ENCODE results near the gene ALPG.
A peak's percentile ranks its signal among the peaks of the same experiment; 100 is the strongest.
"Not testable (repeated sequence)": the region's sequence is repeated elsewhere in the genome, so short reads cannot be mapped to it uniquely, and the experiment has no call there.

Gene ALPG

GRCh38 chr2:232442431-232442830, 35.8 kb downstream of the ALPG start:
- DNase-seq: not testable (repeated sequence)

GRCh38 chr2:232443047-232443446, 36.4 kb downstream of the ALPG start:
- not testable (repeated sequence) for DNase-seq

DNA sequence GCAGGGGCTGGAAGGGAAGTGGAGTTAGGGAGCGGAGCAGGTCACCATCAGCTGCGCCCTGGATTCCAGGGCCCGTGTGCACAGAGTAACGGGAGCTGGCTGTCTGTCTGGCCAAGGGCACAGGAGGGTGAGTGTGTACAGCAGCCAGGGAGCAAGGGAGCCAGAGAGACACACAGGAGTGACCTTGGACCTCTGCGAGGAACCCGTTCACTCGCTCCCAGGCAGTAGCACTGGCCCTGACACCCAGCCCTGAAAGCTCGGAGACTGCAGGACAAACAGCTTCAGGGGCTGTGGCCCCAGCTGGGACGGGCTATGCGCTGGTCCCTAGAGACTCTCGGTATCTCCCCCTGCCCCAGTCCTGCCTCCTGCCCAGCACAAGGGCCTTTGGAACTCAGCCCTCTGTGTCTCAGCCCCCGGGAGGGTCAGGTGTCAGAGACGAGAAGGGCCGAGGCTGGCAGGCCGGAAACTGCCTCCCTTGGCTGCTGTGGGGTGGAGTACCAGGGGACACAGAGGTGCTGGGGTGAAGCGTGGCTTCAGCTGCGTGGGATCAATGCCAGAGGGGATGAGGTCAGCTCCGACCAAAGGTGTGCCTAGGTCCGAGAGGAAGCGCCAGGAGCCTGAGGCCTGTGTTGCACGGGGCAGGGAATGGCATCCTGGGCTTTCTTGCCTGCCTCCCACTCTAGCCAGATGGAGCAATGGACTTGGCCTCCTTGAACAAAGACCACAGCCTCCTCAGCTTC, 37.2 kb downstream of the ALPG start:
- not testable (repeated sequence) for DNase-seq

DNA sequence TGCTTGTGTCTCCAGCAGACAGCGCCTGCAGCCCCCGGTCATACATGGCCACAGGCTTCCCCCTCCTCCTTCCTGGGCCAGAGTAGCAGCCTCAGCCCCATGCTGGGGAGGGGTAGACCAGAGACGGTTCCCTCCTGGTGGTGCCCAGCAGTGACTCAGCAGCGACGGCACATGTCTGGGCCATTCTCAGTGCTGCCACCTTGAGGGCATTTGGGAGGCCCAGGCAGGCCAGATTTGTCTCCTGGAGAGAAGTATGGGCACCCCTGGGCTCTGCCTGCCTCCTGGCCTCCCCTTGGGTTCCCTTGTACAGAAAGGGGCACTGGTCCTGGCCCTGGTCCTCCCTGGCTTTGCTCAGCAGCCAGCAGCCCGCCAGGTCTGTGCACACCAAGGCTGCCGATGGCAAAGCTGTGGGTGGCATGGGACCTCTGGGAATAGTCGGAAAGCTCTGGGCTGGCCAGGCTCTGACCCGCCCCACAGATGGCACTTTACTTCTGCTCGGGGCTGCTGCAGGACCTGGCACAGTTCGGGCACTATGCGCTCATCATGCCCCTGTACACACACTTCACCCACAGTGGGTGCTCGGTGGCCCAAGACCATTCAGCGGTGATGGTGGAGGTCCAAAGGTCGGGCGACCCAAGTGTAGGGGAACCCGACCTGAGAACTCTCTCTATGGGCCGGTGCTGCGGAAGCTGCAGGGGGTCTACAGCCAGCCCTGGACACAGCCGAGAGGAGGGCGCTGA, 37.9 kb downstream of the ALPG start:
- peak; percentile 83 for DNase-seq

DNA sequence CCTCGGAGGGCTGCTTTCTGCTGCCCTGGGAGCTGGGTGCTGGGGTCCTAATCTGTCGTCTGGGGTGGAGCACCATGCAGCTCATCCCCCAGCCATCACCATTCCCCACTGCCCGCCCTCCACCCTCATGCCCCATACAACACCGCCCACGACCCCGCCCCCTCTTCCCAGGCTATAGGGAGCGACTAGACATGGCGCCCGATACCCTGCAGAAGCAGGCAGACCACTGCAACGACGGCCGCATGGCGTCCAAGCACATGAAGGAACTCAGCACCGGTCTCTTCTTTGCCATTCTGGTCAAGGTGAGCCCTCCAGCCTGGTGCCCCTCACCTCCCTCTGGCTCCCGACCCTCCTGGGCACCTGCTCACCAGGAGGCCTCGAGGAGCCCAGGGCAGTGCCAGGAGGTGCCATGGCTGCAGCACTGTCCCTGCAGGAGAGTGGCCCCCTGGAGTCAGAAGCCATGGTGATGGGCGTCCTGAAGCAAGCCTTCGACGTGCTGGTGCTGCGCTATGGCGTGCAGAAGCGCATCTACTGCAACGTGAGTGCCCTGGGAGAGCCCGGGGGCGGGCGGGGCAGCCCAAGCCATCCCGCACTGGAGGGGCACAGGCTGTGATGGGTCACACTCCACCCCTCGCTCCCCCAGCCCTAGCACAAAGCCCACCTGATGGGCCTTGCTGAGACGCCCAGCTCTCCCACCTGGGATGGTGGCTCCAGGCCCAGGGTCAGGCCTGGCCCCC, 38.7 kb downstream of the ALPG start:
- DNase-seq: not testable (repeated sequence)

- DNase-seq: not testable (repeated sequence)
These were observed 39.7 kb downstream of the ALPG start for GRCh38 chr2:232446266-232446777.

- DNase-seq: no peak
These were observed 40.5 kb downstream of the ALPG start for GRCh38 chr2:232447091-232447620.

DNA sequence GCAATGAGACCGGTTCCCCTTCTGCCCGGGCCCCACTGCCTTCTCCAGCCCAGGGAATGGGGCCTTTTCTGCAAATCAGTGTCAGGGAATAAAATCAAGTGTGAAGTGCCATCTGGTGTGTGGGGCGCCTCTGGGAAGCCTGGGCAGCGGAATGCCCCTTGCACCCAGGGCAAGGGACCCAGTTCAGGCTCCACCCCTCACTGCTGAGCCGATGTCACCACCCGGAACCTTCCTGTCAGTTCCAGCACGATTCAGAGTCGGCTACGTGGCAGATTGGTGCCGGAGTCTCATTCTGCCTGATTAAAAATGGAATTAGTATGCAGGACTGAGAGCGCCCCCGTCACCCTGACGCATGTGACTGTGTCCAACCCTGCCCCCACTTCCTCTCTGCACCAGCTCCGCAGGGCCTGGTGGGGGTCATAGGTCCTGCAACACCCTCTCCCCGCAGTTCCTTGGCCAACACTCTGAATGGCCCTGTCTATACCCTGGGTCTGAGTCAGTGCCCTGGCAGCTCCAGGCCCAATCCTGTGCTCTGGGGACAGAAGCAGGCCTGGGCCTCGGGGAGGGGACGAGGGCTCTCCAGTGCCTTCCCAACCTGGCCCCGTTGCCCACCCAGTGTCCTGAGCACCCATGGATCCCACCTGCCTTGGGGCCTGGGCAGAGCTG, 41.1 kb downstream of the ALPG start:
- no peak for DNase-seq

DNA sequence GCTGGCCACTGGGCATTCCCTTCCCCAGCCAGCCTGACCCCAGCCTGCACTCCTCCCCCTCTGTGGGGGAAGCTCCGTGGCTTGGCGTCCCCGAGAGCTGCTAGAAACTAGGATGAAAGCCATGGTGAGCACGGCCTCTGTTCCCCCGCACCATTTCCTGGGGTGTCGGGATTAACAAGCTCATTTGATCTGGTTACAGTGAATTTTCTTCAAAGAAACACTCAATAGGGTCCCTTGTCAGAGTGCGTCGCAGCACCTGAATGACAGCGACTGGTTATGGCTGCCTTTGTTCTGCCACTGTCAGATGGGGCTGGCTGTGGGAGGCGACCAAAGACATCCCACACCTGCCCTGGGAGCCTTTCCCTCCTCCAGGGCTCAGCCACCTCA, 41.7 kb downstream of the ALPG start:
- DNase-seq: no peak

GRCh38 chr2:232449964-232450363, 43.3 kb downstream of the ALPG start:
- no peak for DNase-seq

DNA sequence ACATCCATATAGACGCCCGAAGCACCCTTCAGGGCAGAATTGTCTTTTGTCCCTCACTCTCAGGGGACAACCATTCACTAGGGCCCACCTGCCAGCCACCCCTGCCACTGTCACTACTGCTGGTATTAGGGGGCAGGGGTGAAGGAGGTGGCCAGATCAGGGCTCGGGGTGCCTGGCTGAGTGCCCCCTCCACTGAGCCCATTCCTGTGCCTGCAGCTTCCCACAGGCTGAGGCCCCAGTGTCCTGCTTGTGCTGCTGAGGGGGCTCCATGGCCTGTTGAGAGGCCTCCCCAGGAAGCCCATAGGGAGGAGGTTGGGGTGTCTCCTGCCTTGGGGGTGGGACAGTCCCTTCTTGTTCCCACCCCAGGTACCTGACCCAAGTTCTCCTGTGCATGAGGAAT, 45.0 kb downstream of the ALPG start:
- DNase-seq: not testable (repeated sequence)

GRCh38 chr2:232454630-232455029, 48.0 kb downstream of the ALPG start:
- no peak for DNase-seq

DNA sequence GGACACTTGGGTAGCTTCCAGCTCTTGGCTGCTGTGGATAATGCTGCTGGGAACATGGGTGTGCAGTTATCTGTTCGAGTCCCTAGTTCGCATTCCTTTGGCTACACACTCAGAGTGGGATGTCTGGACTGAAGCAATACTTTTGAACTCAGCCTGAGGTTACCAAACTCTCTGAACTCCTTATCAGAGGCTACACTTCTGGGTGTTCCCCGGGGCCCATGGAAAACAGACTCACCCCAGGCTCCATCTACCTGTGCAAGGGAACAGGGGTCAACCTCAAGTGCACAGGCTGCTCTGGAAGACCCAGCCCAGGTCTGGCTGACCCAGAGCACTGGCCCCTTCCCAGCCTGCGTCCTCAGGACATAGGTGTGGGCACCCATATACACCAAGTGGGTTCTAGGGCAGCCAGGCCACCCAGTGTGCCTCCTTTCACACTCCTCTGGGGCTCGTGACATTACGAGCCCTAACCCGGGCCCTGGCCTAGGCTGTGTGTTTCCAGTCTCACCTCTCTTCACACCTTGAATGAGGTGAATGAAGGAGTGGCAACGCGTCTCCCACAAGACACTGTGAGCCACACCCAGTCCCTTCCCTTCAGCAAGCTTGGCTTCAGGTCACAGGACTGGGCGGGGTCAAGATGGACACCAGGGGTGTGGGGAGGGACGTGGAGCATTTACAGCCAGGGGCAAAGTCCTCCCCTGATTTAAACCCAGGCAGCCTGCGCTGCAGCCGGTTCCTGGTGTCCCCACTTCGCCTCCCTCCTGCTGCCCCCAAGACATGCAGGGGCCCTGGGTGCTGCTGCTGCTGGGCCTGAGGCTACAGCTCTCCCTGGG, 49.0 kb downstream of the ALPG start, which contains the start of gene ALPI:
TSS of gene ALPI (plus strand) at position 728 of the 830 bp plus-strand sequence. CDS start at position 775, 47 bp downstream.
- no peak for DNase-seq

GRCh38 chr2:232456296-232457120, 49.9 kb downstream of the ALPG start:
- DNase-seq: no peak

DNA sequence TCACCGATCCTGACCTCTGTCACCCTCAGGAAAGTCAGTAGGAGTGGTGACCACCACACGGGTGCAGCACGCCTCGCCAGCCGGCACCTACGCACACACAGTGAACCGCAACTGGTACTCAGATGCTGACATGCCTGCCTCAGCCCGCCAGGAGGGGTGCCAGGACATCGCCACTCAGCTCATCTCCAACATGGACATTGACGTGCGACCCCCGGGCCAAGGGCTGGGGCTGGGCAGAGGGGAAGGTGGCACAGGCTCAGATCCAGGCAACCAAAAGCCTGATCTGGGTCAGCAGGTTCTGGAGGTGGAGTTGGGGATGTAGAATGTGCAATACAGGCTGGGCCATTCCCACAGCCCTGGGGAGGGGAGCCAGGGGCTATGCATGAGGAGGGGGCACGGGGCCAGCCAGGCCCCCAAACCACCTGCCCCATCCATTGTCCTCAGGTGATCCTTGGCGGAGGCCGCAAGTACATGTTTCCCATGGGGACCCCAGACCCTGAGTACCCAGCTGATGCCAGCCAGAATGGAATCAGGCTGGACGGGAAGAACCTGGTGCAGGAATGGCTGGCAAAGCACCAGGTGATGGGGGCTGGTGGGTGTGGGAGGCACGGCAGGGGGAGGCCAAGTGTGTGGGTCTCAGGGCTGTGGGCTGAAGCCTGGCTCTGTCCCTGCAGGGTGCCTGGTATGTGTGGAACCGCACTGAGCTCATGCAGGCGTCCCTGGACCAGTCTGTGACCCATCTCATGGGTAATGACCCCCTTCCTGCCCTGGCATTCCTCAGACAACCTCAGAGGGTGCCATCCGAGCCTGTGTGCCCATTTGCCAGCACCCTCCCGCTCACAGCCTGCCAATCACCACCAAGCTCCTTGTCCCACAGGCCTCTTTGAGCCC, 50.7 kb downstream of the ALPG start:
- DNase-seq: no peak

DNA sequence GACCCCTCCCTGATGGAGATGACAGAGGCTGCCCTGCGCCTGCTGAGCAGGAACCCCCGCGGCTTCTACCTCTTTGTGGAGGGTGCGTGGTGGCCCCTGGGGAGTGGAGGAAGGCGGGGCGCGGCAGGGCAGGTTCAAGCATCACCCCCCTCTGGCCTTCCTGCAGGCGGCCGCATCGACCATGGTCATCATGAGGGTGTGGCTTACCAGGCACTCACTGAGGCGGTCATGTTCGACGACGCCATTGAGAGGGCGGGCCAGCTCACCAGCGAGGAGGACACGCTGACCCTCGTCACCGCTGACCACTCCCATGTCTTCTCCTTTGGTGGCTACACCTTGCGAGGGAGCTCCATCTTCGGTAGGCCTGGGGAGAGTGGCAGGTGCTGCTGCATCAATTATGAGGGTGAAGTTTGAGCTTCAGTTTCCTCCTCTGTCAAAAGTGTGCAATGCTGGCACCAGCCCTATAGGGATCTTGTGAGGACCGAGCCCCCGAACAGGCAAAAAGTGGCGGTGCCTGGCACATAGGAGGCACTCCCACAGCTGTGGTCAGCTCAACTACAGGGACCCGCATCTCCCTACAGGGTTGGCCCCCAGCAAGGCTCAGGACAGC, 51.5 kb downstream of the ALPG start:
- no peak for DNase-seq

DNA sequence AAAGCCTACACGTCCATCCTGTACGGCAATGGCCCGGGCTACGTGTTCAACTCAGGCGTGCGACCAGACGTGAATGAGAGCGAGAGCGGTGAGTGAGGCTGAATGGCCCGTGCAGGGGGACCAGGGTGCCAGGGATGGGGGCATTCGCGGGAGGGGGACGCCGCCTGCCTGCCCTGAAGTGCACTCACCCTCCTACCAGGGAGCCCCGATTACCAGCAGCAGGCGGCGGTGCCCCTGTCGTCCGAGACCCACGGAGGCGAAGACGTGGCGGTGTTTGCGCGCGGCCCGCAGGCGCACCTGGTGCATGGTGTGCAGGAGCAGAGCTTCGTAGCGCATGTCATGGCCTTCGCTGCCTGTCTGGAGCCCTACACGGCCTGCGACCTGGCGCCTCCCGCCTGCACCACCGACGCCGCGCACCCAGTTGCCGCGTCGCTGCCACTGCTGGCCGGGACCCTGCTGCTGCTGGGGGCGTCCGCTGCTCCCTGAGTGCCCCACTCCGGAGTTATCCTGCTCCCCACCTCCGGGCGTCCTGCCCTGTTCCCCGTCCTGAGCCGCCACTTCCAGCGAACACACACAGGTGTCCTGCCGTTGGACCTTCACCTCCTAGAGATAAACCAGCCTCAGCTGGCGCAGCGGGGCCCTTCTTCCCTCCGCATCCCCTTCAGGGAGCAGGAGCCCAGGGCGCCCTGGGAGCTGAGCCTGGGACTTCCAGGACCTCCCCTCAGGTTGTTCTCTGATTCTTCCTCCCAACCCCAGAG, 52.2 kb downstream of the ALPG start:
- DNase-seq: no peak

DNA sequence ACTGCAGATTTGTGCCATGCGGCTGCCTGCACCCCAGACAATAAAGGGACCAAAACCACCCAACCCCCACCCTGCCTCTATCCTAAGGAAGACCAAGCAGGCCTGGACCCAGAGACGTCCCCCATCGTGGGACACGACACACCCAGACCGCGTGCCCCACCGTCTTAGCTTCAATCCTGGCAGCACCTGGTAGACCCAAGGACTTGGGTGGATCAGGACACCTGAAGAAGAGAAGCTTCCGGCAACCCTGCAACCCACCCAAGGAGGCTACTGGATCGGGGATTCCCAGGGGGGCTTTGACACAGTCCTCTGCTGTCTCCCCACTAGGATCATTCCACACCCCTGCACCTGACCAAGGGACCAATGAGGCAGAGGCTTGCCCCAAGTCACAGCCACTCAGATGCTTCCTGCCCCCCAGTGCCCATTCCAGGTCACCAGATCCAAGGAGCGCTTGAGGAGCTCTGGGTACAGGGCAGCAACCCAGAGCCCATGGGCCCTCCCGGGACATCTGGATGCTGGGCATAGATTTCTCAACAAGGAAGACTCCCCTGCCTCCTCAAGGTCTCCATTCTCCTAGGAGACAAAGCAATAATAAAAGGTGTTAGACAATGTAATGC, 52.9 kb downstream of the ALPG start:
- DNase-seq: no peak

Measured in hematopoietic multipotent progenitor cell treated with erythropoietin and hydrocortisone succinate and interleukin-3 and kit ligand, for 4 days (in vitro differentiated cells).